Endothelial cell of umbilical vein (primary cell): Measurements from ENCODE around the gene SOX15.

Source experiments
- CTCF ChIP-seq, 2 donors: IDR thresholded peaks; 1 replicate in 1 of 2; 2 replicates in 1 of 2; pipeline ENCODE4 v1.5.1; 2011; ENCODE audit warnings: low read length in 2 of 2, mild to moderate bottlenecking in 2 of 2, moderate library complexity in 2 of 2, control low read depth in 1 of 2, inconsistent platforms in 1 of 2, low read depth in 1 of 2; ENCODE audit not compliant: insufficient read depth in 1 of 2; ENCODE audit errors: extremely low read depth in 1 of 2
- EZH2 ChIP-seq: IDR thresholded peaks from 2 replicates; pipeline ENCODE4 v1.6.1; 2012; ENCODE audit warnings: borderline replicate concordance, low read depth, mild to moderate bottlenecking, moderate library complexity, low read length, inconsistent platforms; ENCODE audit not compliant: severe bottlenecking
- GATA2 ChIP-seq: IDR thresholded peaks from 2 replicates; pipeline ENCODE4 v1.7.0; 2011; ENCODE audit warnings: low read depth, mild to moderate bottlenecking, moderate library complexity, mixed read lengths, low read length; ENCODE audit not compliant: insufficient read length, insufficient read depth
- JUN ChIP-seq: IDR thresholded peaks from 2 replicates; pipeline ENCODE4 v1.6.1; 2011; ENCODE audit warnings: borderline replicate concordance, low read depth; ENCODE audit not compliant: insufficient read length, insufficient read depth
- MAX ChIP-seq: IDR thresholded peaks from 2 replicates; pipeline ENCODE4 v1.6.1; 2011; ENCODE audit not compliant: insufficient read depth, insufficient read length
- POLR2A ChIP-seq: IDR thresholded peaks from 2 replicates; pipeline ENCODE4 v1.6.1; 2012; ENCODE audit warnings: low read depth, mild to moderate bottlenecking, control low read depth, low read length
- POLR2AphosphoS5 ChIP-seq: IDR thresholded peaks from 2 replicates; pipeline ENCODE4 v1.6.1; 2012; ENCODE audit warnings: low read depth, mild to moderate bottlenecking, control low read depth, low read length, moderate library complexity; ENCODE audit not compliant: insufficient read depth

GRCh38 chr17:7555320-7555948 lies 34.5 kb downstream of the SOX15 start:
- no peak for TF ChIP-seq EZH2
- no peak for TF ChIP-seq POLR2AphosphoS5
- TF ChIP-seq CTCF (IDR thresholded peaks at IDR 0.05; ENCODE audit: extremely low read depth in 1 of 2, insufficient read depth in 1 of 2, low read depth in 1 of 2, low read length in 2 of 2): peak in 1 of 2 donors; percentile 16
- TF ChIP-seq JUN: no peak
- no peak for TF ChIP-seq POLR2A
- TF ChIP-seq MAX: no peak
- no peak for TF ChIP-seq GATA2
